GM18498 (cell line): Measurements from ENCODE around the gene FBXO9.

ENCODE experiments used
- ATAC-seq: cut with Tn5 transposase; IDR thresholded peaks from one replicate; pipeline ENCODE4 v1.9.1; 2021; ENCODE audit warnings: mild to moderate bottlenecking, moderate library complexity; ENCODE audit not compliant: unreplicated experiment

The FBXO9 gene

GRCh38 chr6:53086302-53086701 is 21.1 kb downstream of the FBXO9 start:
- no peak for ATAC-seq

DNA sequence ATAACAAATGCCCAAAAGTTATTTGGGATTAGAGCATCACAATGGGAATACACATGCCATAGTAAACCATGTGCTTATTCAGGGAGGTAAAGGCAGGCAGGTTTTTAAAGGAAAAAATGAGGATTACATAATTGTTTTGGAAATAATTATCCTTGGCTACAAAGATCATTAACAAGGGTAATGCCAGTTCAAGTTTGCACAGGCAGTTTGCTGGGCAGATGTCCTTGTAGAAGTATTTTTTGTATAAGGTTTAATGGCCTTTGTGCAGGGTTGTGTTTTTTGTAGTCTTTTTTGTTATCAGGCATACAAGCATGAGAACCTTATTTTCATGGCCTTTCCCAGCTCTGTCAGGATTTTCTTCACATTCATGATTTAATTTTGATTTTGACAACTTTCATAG is 24.7 kb downstream of the FBXO9 start:
- no peak for ATAC-seq

DNA sequence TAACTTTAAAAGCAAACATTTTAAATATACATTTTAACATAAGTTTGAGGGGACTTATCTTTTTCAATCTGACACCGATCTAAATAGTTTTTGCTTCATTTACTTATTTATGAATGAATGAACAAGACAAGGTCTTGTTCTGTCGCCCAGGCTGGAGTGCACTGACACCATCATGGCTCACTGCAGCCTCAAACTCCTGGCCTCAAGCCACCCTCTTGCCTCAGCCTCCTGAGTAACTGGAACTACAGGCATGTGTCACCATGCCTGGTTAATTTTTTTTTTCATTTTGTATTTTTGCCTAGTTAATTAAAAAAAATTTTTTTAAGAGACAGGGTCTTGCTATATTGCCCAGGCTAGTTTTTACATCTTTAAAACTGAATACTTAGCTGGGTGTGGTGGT is 25.4 kb downstream of the FBXO9 start:
- ATAC-seq, result no peak

- no peak for ATAC-seq
Observed at GRCh38 chr6:53095270-53095669, 30.1 kb downstream of the FBXO9 start.

GRCh38 chr6:53095716-53096115 is 30.5 kb downstream of the FBXO9 start:
- ATAC-seq, result no peak

- ATAC-seq, result no peak
Observed at GRCh38 chr6:53100561-53100960, 35.4 kb downstream of the FBXO9 start.

DNA sequence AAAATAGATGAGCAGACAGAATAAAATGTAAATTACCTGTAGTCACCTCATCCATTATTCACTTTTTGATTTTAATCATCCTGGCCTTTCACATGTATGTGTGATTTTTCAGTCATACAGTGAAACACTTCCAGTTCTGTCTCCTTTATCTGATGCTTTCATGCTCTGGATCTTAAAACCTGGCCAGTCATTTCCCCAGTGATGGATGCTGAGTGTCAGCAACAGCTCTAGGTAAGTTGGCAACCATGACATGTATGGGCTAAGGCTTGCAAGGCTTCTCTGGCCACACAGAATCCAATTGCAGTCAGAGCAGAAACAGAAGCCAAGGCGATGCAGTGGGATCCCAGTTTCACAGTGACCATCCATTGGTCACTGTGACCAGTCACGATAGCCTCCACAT is 35.8 kb downstream of the FBXO9 start:
- ATAC-seq, result no peak

- no peak for ATAC-seq
Observed at GRCh38 chr6:53103993-53104675, 38.9 kb downstream of the FBXO9 start.

DNA sequence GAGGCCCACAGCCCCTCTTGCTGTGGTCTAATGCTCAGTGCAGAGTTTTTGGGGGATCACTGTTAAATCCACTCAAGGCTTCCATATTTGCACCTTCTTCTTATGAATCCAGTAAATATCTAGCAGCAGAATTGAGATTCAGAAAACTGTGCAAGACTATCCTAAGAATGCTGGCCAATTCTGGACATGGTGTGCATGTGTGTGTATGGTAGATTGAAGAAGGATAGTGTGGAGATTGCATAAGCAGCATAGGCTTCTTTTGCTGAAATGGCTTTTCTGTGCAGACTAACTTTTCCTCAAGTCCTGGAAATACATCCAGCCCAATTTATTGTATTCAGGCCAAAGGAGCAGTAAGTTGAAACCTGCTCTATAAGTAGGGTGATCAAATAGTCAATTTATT is 39.7 kb downstream of the FBXO9 start:
- no peak for ATAC-seq

GRCh38 chr6:53107091-53107490 is 41.9 kb downstream of the FBXO9 start:
- no peak for ATAC-seq

- ATAC-seq, result peak; percentile 89
Observed at GRCh38 chr6:53109612-53110011, 44.4 kb downstream of the FBXO9 start.

DNA sequence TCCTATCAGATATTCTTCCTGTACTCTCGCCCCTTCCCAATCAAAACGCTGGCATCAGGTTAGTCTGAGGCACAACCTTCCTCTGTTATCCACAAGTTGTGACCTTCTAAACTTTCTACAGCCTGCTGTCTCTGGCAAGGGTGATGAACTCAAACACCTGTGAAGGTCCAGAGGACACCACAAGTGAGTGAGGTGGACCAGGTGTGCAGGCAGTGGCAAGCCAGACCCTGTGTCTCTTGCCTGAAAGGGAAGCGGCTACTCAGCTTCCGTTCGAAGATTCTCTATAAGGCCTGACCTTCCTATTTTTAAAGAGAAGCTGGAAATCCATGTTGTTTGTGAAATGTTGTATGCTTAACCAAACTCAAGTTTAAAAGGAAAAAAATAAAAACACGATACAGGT is 46.7 kb downstream of the FBXO9 start:
- no peak for ATAC-seq

GRCh38 chr6:53112404-53112803 is 47.2 kb downstream of the FBXO9 start:
- ATAC-seq, result no peak

GRCh38 chr6:53112871-53113270 is 47.7 kb downstream of the FBXO9 start:
- ATAC-seq, result no peak

DNA sequence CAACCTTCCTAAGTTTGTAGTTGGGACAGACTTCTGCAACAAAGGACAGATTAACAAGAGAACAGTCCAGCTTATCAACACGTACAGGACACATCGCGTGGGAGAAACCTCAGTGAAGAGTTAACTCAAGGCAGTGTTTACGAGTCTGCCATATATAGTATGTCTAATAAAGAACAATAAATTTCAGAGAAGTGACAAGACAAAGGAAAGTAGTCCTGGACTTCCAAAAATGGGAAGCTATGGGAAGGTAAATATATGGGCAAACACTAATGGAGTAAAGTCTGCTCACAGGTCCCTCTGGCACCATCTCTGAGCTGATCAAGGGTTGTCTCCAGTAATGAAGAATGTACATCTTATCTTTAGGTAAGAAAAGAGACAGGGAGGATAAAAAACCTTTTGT is 48.5 kb downstream of the FBXO9 start:
- no peak for ATAC-seq

DNA sequence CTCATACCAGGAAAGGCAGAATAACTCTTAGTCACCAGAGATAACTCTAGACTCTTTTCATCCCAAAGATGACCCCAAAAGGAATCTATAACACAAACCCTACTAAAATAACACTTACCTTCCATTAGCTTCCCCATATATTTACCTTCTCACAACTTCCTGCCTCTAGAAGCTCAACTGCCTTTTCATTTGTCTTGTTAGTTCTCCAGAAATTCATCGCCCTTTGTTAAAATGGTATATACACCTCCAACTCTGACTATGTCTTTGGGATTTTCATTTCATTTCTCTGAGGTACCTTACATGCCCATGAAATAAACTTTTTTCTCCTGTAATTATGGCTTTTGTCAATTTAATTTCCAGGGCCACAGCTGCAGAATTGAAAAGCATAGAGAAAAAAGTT is 49.9 kb downstream of the FBXO9 start:
- no peak for ATAC-seq

GRCh38 chr6:53115741-53116140 is 50.5 kb downstream of the FBXO9 start:
- ATAC-seq, result no peak

- no peak for ATAC-seq
Observed at GRCh38 chr6:53119349-53119748, 54.1 kb downstream of the FBXO9 start.

GRCh38 chr6:53119772-53120409 is 54.7 kb downstream of the FBXO9 start:
- no peak for ATAC-seq

GRCh38 chr6:53124131-53124800 is 59.1 kb downstream of the FBXO9 start:
- ATAC-seq, result no peak

GRCh38 chr6:53125276-53125675 is 60.1 kb downstream of the FBXO9 start:
- no peak for ATAC-seq

- no peak for ATAC-seq
Observed at GRCh38 chr6:53128842-53129241, 63.6 kb downstream of the FBXO9 start.
